SU-DHL-6 (cell line): Measurements from ENCODE around the gene AKT3.
"Not testable (repeated sequence)": the region's sequence is repeated elsewhere in the genome, so short reads cannot be mapped to it uniquely, and the experiment has no call there.

Experiments used
- CTCF ChIP-seq: fragments of 200-600 bp; sonication (generic); IDR thresholded peaks from one replicate; pipeline ENCODE4 v1.5.1; 2017; ENCODE audit warnings: antibody characterized with exemption, mild to moderate bottlenecking, low read length, moderate library complexity; ENCODE audit not compliant: insufficient read depth, poor library complexity, severe bottlenecking
- EZH2phosphoT487 ChIP-seq: fragments of 200-600 bp; sonication (generic), shearing (Covaris generic); conservative IDR thresholded peaks from 2 replicates; pipeline ENCODE4 v1.6.1; 2018; ENCODE audit warnings: mild to moderate bottlenecking, antibody characterized with exemption, low read length, moderate library complexity, mixed read lengths

- not testable (repeated sequence) for TF ChIP-seq CTCF, EZH2phosphoT487
These were observed 27.0 kb upstream of the AKT3 start for GRCh38 chr1:243877058-243877457.
